Germinal center (tissue), 1 donor: ENCODE results near the gene CASP3.

Source experiments
- DNase-seq: peaks from one replicate; pipeline ENCODE4 v3.0.0; 2012; ENCODE audit warnings: mixed read lengths, low spot score

Gene CASP3

GRCh38 chr4:184649026-184649970 is at the start of gene CASP3, which contains the start of gene PRIMPOL:
Gene CASP3 (minus strand): TSS chr4:184649447. CDS start chr4:184638453, 10,994 bp downstream.
Gene PRIMPOL (plus strand): TSS chr4:184649738. CDS start chr4:184657141, 7,403 bp downstream.
- DNase-seq = peak; percentile 88

GRCh38 chr4:184697956-184698355 is 48.7 kb upstream of the CASP3 start:
- no peak for DNase-seq

GRCh38 chr4:184695178-184695896 is 46.1 kb upstream of the CASP3 start:
- DNase-seq = no peak

GRCh38 chr4:184694412-184694956 is 45.2 kb upstream of the CASP3 start:
- DNase-seq = no peak

GRCh38 chr4:184693056-184693455 is 43.8 kb upstream of the CASP3 start:
- no peak for DNase-seq

GRCh38 chr4:184689681-184690080 is 40.4 kb upstream of the CASP3 start:
- no peak for DNase-seq

- no peak for DNase-seq
Observed at GRCh38 chr4:184688447-184688846, 39.2 kb upstream of the CASP3 start.

- no peak for DNase-seq
Observed at GRCh38 chr4:184688005-184688404, 38.8 kb upstream of the CASP3 start.

GRCh38 chr4:184684491-184685189 is 35.4 kb upstream of the CASP3 start:
- DNase-seq = no peak

- DNase-seq = no peak
Observed at GRCh38 chr4:184681916-184682315, 32.7 kb upstream of the CASP3 start.

- DNase-seq = no peak
Observed at GRCh38 chr4:184680698-184681097, 31.5 kb upstream of the CASP3 start.

GRCh38 chr4:184675821-184676492 is 26.7 kb upstream of the CASP3 start:
- no peak for DNase-seq

- no peak for DNase-seq
Observed at GRCh38 chr4:184675018-184675417, 25.8 kb upstream of the CASP3 start.

- no peak for DNase-seq
Observed at GRCh38 chr4:184674011-184674410, 24.8 kb upstream of the CASP3 start.

- DNase-seq = no peak
Observed at GRCh38 chr4:184672741-184673140, 23.5 kb upstream of the CASP3 start.

GRCh38 chr4:184671101-184671500 is 21.9 kb upstream of the CASP3 start:
- no peak for DNase-seq

- no peak for DNase-seq
Observed at GRCh38 chr4:184669251-184669650, 20.0 kb upstream of the CASP3 start.

- DNase-seq = no peak
Observed at GRCh38 chr4:184668511-184669114, 19.4 kb upstream of the CASP3 start.

- DNase-seq = no peak
Observed at GRCh38 chr4:184668096-184668495, 18.8 kb upstream of the CASP3 start.

GRCh38 chr4:184666670-184667069 is 17.4 kb upstream of the CASP3 start:
- DNase-seq = no peak
